ENCODE data around the gene OPCML.

The OPCML gene

DNA sequence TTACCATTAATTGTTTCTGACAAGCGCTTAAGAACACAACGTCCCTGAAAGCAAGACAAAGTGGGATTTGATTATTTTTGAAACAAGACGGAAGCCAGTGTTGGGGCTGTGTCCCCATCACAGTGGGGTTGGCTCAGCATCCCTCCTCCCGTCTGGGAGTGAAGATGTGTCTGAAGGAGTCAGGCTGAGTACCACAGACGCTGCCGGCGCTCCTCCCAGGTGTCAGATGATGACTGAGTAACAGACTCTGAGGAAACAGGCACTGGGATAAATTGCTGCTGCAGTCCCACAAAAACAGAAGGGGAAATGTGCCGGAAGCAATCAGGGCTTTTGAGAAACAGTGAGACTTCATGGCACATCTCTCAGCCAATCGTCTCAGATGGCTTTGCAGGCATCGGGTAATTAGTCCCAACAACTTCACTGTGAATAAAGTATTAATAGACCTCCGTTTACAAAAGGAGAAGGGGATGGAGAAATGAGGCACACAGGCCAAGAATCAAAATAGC lies 266.7 kb downstream of the OPCML start:
- Histone ChIP-seq H3K36me3 (ENCODE audit: insufficient read depth, low read length) (no peaks in the 10 kb centered on the region), H2AFZ (ENCODE audit: low read length, unreplicated experiment) (no peak overlapping the region), H3K27me3 (ENCODE audit: insufficient read depth, low read length) (no peaks in the 10 kb centered on the region), H3K27ac (ENCODE audit: low read depth, low read length) (no peak overlapping the region), H3K4me3 (ENCODE audit: low read depth, low read length) (no peak overlapping the region), H3K79me2 (ENCODE audit: control insufficient read depth, insufficient read depth, low read length, unreplicated experiment) (no peaks in the 10 kb centered on the region), H3K4me1 (ENCODE audit: control insufficient read depth, insufficient read depth, low read length, unreplicated experiment) (no peaks in the 10 kb centered on the region)

- H3K27me3 ChIP-seq (ENCODE audit: insufficient read depth, low read length), result no peaks in the 10 kb centered on the region
Observed at GRCh38 chr11:133263332-133263731, 269.0 kb downstream of the OPCML start.

GRCh38 chr11:133258751-133259150 lies 273.6 kb downstream of the OPCML start:
- Histone ChIP-seq H3K36me3 (ENCODE audit: insufficient read depth, low read length) (no peaks in the 10 kb centered on the region), H3K79me2 (ENCODE audit: control insufficient read depth, insufficient read depth, low read length, unreplicated experiment) (no peaks in the 10 kb centered on the region), H2AFZ (ENCODE audit: low read length, unreplicated experiment) (no peak overlapping the region), H3K27me3 (ENCODE audit: insufficient read depth, low read length) (no peaks in the 10 kb centered on the region), H3K27ac (ENCODE audit: low read depth, low read length) (no peak overlapping the region), H3K4me1 (ENCODE audit: control insufficient read depth, insufficient read depth, low read length, unreplicated experiment) (no peaks in the 10 kb centered on the region), H3K4me3 (ENCODE audit: low read depth, low read length) (no peak overlapping the region)

More at GRCh38 chr11:133263332-133263731, 269.0 kb downstream of the OPCML start:
- Histone ChIP-seq H3K79me2 (ENCODE audit: control insufficient read depth, insufficient read depth, low read length, unreplicated experiment) (no peaks in the 10 kb centered on the region), H3K4me1 (ENCODE audit: control insufficient read depth, insufficient read depth, low read length, unreplicated experiment) (no peaks in the 10 kb centered on the region), H2AFZ (ENCODE audit: low read length, unreplicated experiment) (no peak overlapping the region), H3K4me3 (ENCODE audit: low read depth, low read length) (no peak overlapping the region), H3K27ac (ENCODE audit: low read depth, low read length) (no peak overlapping the region), H3K36me3 (ENCODE audit: insufficient read depth, low read length) (no peaks in the 10 kb centered on the region)

DNA sequence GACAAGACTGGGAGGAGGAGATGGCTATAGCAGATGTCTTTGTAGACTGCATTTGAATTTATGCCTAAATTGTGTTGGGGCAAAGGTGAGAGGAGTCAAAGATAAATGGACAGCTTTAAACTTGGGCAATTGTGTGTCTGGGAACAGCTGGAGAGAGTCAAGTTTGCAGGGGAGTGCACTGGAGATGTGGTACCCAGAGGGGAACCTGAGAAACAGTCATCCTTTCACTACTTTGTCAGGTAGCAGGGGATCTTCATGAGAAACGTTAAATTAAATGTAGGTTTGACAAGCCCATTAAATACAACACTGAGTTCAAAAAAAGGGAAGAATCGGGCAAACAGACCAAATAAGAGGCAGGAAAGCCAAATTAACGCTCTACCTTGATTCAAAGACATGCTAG lies 277.7 kb downstream of the OPCML start:
- no peak overlapping the region for H3K27ac ChIP-seq (ENCODE audit: low read depth, low read length)
- H3K4me1 ChIP-seq (ENCODE audit: control insufficient read depth, insufficient read depth, low read length, unreplicated experiment), result no peaks in the 10 kb centered on the region
- H3K4me3 ChIP-seq (ENCODE audit: low read depth, low read length), result no peak overlapping the region
- H3K27me3 ChIP-seq (ENCODE audit: insufficient read depth, low read length), result no peaks in the 10 kb centered on the region
- H3K79me2 ChIP-seq (ENCODE audit: control insufficient read depth, insufficient read depth, low read length, unreplicated experiment), result no peaks in the 10 kb centered on the region
- H3K36me3 ChIP-seq (ENCODE audit: insufficient read depth, low read length), result no peaks in the 10 kb centered on the region
- no peak overlapping the region for H2AFZ ChIP-seq (ENCODE audit: low read length, unreplicated experiment)

DNA sequence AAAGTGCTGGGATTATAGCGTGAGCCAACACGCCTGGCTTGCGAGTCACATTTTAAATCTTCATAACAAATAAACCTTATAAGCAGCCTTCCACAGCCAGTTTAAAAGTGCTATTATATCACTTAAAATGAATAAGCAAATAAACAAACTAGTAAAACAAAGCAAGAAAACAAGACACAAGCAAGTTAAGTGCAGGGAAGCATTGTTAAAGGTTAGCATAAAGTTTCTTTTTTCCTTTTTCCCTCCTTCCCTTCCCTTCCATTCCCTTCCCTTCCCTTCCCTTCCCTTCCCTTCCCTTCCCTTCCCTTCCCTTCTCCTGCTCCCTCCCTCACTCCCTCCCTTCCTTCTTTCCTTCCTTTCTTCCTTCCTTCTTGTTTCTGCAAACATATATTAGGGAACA lies 278.7 kb downstream of the OPCML start:
- H3K79me2 ChIP-seq (ENCODE audit: control insufficient read depth, insufficient read depth, low read length, unreplicated experiment), result no peaks in the 10 kb centered on the region
- no peak overlapping the region for H3K4me3 ChIP-seq (ENCODE audit: low read depth, low read length)
- no peak overlapping the region for H3K27ac ChIP-seq (ENCODE audit: low read depth, low read length)
- no peaks in the 10 kb centered on the region for H3K4me1 ChIP-seq (ENCODE audit: control insufficient read depth, insufficient read depth, low read length, unreplicated experiment)
- no peak overlapping the region for H2AFZ ChIP-seq (ENCODE audit: low read length, unreplicated experiment)
- no peaks in the 10 kb centered on the region for H3K27me3 ChIP-seq (ENCODE audit: insufficient read depth, low read length)
- H3K36me3 ChIP-seq (ENCODE audit: insufficient read depth, low read length), result no peaks in the 10 kb centered on the region

DNA sequence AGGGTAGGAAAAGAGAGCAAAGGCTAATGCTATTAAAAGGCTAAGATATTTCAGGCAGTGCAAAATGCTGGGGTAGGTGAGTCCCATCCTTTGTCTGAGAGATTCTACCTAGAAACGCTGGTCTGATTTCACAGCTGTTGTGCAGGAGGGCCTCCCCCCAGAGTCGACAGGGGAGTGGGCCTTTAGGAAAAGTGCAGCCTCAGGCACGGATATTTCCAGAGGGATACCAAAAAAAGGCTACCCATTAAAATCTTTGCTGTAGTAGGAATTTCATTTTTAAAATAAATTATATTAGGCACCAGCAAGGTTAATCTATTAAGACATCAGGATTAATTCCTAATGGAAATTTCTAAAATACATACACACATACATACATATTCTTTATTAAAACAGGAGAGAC lies 280.5 kb downstream of the OPCML start:
- no peak overlapping the region for H2AFZ ChIP-seq (ENCODE audit: low read length, unreplicated experiment)
- no peaks in the 10 kb centered on the region for H3K36me3 ChIP-seq (ENCODE audit: insufficient read depth, low read length)
- no peaks in the 10 kb centered on the region for H3K27me3 ChIP-seq (ENCODE audit: insufficient read depth, low read length)
- no peak overlapping the region for H3K27ac ChIP-seq (ENCODE audit: low read depth, low read length)
- H3K4me1 ChIP-seq (ENCODE audit: control insufficient read depth, insufficient read depth, low read length, unreplicated experiment), result no peaks in the 10 kb centered on the region
- no peaks in the 10 kb centered on the region for H3K79me2 ChIP-seq (ENCODE audit: control insufficient read depth, insufficient read depth, low read length, unreplicated experiment)
- H3K4me3 ChIP-seq (ENCODE audit: low read depth, low read length), result no peak overlapping the region

GRCh38 chr11:133249530-133249929 lies 282.8 kb downstream of the OPCML start:
- Histone ChIP-seq H3K27ac (ENCODE audit: low read depth, low read length) (no peak overlapping the region), H3K4me1 (ENCODE audit: control insufficient read depth, insufficient read depth, low read length, unreplicated experiment) (no peaks in the 10 kb centered on the region), H3K4me3 (ENCODE audit: low read depth, low read length) (no peak overlapping the region), H3K27me3 (ENCODE audit: insufficient read depth, low read length) (no peaks in the 10 kb centered on the region), H2AFZ (ENCODE audit: low read length, unreplicated experiment) (no peak overlapping the region), H3K36me3 (ENCODE audit: insufficient read depth, low read length) (no peaks in the 10 kb centered on the region), H3K79me2 (ENCODE audit: control insufficient read depth, insufficient read depth, low read length, unreplicated experiment) (no peaks in the 10 kb centered on the region)

DNA sequence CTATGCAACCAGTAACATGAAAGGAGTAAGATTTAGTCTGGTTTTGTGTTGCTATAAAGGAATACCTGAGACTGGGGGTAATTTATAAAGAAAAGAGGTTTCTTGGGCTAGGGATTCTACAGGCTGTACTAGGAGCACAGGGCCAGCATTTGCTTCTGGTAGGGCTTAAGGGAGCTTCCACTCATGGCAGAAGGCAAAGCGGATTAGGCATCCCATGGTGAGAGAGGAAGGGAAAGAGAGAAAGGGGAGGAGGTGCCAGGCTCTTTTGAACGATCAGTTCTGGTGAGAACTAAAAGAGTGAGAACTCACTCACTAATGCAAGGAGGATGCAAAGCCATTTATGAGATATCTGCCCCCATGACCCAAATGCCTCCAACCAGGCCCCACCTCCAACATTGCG lies 283.2 kb downstream of the OPCML start:
- Histone ChIP-seq H3K27me3 (ENCODE audit: insufficient read depth, low read length) (no peaks in the 10 kb centered on the region), H3K79me2 (ENCODE audit: control insufficient read depth, insufficient read depth, low read length, unreplicated experiment) (no peaks in the 10 kb centered on the region), H3K27ac (ENCODE audit: low read depth, low read length) (no peak overlapping the region), H2AFZ (ENCODE audit: low read length, unreplicated experiment) (no peak overlapping the region), H3K4me3 (ENCODE audit: low read depth, low read length) (no peak overlapping the region), H3K4me1 (ENCODE audit: control insufficient read depth, insufficient read depth, low read length, unreplicated experiment) (no peaks in the 10 kb centered on the region), H3K36me3 (ENCODE audit: insufficient read depth, low read length) (no peaks in the 10 kb centered on the region)

DNA sequence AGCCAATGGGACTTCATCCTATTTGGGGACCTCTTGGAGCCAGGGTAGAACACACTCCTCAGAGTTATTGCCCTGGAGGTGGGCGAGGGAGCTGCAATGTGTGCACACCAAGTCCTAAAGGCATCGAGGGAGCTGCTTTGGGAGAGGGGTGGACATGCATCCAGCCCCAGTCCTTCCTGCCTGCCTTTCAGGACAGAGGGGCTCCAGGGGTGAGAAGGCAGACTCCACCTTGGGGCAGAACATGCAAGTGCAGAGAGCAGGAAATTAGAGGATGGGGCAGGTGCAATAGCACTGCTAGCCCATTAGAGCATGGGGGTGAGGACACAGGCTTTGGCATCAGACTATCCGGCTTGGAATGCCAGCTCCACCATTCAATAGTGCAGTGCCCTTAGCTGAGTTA lies 288.5 kb downstream of the OPCML start:
- no peak overlapping the region for H2AFZ ChIP-seq (ENCODE audit: low read length, unreplicated experiment)
- H3K36me3 ChIP-seq (ENCODE audit: insufficient read depth, low read length), result no peaks in the 10 kb centered on the region
- no peak overlapping the region for H3K27ac ChIP-seq (ENCODE audit: low read depth, low read length)
- H3K4me1 ChIP-seq (ENCODE audit: control insufficient read depth, insufficient read depth, low read length, unreplicated experiment), result no peaks in the 10 kb centered on the region
- no peak overlapping the region for H3K4me3 ChIP-seq (ENCODE audit: low read depth, low read length)
- no peaks in the 10 kb centered on the region for H3K79me2 ChIP-seq (ENCODE audit: control insufficient read depth, insufficient read depth, low read length, unreplicated experiment)
- H3K27me3 ChIP-seq (ENCODE audit: insufficient read depth, low read length), result no peaks in the 10 kb centered on the region

DNA sequence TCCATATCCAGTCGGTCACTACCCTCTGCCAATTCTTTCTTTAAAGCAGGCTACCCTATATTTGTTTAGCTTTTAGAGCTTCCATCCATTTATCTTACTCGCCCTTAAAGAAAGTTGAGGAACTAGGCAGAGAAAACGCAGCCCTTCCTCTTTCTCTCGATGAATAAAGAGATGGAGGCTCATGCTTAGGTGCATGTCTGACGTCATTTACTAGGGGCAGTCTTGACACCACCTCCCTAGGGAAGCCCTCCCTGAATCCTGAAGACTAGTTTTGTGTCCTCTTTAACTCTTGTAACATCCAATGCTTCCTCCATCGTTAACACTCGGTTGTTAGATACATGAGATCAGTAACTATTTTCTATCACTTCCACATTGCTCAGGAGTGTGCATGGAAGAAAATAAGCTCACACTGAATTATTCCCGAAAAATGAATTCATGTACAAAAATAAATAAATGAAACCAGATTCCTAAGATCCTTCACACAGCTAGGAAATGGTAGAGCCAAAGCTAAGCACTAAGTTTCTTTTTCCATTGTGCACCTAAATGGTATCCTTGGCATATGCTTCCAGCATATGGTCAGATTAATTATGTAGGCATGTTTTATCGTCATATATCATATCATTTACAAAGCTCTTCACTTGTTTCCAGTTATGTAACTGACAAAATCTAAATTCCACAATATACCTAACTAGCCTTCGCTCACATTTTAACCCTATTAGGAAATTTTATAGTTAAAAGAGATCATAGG lies 291.2 kb downstream of the OPCML start:
- Histone ChIP-seq H3K27ac (ENCODE audit: low read depth, low read length) (no peak overlapping the region), H3K27me3 (ENCODE audit: insufficient read depth, low read length) (no peaks in the 10 kb centered on the region), H3K36me3 (ENCODE audit: insufficient read depth, low read length) (no peaks in the 10 kb centered on the region), H3K4me3 (ENCODE audit: low read depth, low read length) (no peak overlapping the region), H2AFZ (ENCODE audit: low read length, unreplicated experiment) (no peak overlapping the region), H3K79me2 (ENCODE audit: control insufficient read depth, insufficient read depth, low read length, unreplicated experiment) (no peaks in the 10 kb centered on the region), H3K4me1 (ENCODE audit: control insufficient read depth, insufficient read depth, low read length, unreplicated experiment) (no peaks in the 10 kb centered on the region)

- Histone ChIP-seq H3K4me1 (ENCODE audit: control insufficient read depth, insufficient read depth, low read length, unreplicated experiment) (no peaks in the 10 kb centered on the region), H2AFZ (ENCODE audit: low read length, unreplicated experiment) (no peak overlapping the region), H3K79me2 (ENCODE audit: control insufficient read depth, insufficient read depth, low read length, unreplicated experiment) (no peaks in the 10 kb centered on the region), H3K27me3 (ENCODE audit: insufficient read depth, low read length) (no peaks in the 10 kb centered on the region), H3K27ac (ENCODE audit: low read depth, low read length) (no peak overlapping the region), H3K4me3 (ENCODE audit: low read depth, low read length) (no peak overlapping the region), H3K36me3 (ENCODE audit: insufficient read depth, low read length) (no peaks in the 10 kb centered on the region)
Observed at GRCh38 chr11:133239575-133239974, 292.7 kb downstream of the OPCML start.
